GM10266 (cell line): ENCODE data around the gene KIF20B.
A peak's percentile ranks its signal among the peaks of the same experiment; 100 is the strongest.

Source experiments
- DNase-seq: peaks from one replicate; pipeline ENCODE4 v3.0.0; 2012; ENCODE audit errors: extremely low spot score
- TF ChIP-seq, protein P1 (sequence below): IDR thresholded peaks from 2 replicates; pipeline ENCODE4 v1.5.1; 2012; ENCODE audit warnings: mild to moderate bottlenecking, low read depth; ENCODE audit not compliant: control insufficient read depth, insufficient read depth; ENCODE audit errors: missing control alignments

KIF20B gene

DNA sequence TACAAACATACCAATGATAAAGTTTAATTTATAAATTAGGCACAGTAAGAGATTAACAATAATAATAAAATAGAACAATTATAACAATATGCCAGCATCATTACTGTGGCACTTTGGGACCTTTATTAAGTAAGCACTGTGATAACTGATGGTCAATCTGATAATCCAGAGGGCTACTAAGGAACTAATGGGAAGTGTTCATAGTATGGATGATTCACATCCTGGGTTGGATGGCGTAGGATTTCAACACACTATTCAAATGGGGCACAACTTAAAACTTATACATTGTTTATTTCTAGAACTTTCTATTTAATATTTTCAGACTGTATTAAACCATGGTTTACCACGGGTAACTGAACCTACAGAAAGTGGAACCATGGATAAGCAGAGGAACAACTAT, 90.8 kb downstream of the KIF20B start:
- DNase-seq: no peak
- TF ChIP-seq, protein P1, sequence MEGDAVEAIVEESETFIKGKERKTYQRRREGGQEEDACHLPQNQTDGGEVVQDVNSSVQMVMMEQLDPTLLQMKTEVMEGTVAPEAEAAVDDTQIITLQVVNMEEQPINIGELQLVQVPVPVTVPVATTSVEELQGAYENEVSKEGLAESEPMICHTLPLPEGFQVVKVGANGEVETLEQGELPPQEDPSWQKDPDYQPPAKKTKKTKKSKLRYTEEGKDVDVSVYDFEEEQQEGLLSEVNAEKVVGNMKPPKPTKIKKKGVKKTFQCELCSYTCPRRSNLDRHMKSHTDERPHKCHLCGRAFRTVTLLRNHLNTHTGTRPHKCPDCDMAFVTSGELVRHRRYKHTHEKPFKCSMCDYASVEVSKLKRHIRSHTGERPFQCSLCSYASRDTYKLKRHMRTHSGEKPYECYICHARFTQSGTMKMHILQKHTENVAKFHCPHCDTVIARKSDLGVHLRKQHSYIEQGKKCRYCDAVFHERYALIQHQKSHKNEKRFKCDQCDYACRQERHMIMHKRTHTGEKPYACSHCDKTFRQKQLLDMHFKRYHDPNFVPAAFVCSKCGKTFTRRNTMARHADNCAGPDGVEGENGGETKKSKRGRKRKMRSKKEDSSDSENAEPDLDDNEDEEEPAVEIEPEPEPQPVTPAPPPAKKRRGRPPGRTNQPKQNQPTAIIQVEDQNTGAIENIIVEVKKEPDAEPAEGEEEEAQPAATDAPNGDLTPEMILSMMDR: no peak

DNA sequence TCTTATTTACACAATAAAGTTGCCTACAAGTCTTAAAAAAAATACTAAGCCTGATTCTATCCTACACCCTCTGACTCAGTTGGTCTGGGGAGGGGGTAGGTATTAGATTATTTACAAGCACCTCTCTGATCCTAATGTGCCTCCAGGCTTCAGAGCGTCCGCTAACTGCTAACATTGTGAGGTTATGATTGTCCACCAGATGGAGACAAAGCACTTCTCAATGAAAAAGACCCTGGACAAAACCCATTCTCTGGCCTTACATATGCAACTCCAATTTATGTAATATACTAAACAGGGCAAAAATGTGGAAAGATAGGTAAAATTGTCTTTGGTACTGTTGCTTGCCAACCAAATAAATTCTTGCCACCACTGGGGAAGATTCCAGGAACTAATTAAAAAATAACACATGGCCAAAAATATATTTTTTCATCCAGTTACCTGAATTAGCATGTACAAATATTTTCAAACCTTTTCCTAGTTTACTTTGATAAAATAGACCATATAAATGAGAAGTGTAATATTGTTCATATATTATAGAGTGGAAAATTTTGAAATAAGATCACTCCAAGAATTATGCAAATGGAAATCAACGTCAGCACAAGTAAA, 92.4 kb downstream of the KIF20B start:
- TF ChIP-seq, protein P1: peak; percentile 79
- DNase-seq: peak; percentile 58

DNA sequence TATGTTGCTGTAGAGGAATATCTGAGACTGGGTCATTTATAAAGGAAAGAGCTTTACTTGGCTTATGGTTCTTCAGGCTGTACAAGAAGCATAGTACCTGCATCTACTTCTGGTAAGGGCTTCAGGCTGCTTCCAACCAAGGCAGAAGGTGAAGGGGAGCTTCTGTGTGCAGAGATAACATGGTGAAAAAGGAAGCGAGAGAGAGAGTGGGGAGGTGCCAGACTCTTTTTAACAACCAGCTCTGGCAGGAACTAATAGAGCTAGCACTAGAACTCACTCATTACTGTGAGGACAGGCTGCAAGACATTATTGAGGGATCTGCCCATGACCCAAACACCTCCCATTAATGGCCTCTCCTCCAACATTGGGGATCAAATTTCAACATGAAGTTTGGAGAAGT, 94.5 kb downstream of the KIF20B start:
- TF ChIP-seq, protein P1: no peak

DNA sequence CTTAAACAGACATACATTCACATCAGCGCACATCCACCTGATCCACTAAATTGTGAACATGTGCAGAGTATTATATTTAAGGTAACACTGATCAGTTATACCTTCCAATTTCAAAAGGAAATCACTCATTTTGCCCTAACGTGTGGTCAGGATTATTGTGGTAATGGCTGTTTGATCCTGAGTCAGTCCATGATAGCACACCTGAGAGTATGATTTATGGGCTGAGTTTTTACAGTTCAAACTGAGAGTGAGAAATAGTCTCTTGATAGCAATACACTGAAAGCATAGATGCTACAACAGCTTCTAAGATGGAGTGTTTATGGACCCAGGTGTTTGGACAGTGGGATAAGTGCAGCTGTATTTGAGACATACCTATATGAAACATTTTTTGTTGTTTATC, 96.7 kb downstream of the KIF20B start:
- TF ChIP-seq, protein P1: no peak
- DNase-seq: no peak

More for the DNA sequence above, 94.5 kb downstream of the KIF20B start:
- no peak for DNase-seq

DNA sequence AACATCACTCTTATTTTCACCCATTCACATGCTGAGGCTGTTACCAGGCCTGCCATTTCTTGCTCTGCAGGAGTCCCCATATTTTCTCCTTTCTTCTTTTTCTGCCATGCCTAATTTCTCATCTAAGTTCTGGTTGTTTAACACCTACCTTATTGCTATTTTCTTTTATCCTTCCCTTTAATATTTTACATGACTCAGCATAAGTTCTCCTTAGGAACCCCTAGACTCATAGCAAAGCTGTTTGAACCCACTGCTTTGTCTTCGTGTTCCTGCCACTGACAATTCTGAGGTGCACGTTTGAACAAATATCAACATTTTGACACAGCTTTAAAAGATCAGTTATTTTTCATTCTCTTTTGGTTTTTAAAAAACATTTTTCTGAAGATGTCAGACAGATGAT, 98.2 kb downstream of the KIF20B start:
- no peak for DNase-seq
- TF ChIP-seq, protein P1: no peak

DNA sequence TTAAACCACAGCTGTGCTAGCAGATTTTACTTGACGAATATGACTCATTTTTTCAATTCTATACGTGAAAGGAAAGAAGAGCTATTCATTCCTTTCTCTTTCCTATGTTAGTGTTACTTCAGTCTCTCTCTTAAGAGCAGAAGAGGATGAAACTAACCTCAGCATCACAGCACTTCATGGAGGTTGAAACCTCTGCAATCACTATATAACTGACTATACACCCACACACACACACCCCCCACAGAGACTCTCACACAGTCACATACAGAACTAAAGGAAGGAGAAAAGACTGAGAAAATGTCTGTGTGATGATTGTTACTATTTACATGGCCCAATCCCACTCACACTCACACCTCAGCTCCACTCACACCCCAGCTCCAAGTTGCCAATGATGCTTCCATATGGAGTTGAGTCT, 104.2 kb downstream of the KIF20B start:
- DNase-seq: peak; percentile 49
- TF ChIP-seq, protein P1: no peak

DNA sequence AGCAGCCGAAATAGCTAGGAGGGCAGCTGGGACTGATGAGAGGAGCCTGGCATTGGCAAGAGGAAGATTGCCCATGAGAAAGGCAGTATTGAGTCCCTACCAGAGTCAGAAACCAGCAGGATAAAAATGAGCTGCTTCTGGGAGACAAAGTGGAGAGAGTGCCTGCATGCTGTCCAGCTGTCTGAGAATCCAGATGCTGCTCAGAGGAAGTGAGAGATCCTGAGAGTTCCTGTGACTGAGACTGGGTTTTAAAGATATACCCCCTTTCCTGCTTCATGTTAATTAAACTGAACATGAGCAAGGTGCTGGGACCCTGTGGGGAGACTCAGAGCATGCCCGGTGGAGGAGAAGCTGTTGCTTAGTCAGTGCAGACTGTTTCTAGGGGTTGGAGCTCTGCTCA, 107.5 kb downstream of the KIF20B start:
- DNase-seq: no peak

More for the DNA sequence above, 107.5 kb downstream of the KIF20B start:
- TF ChIP-seq, protein P1: no peak
